ENCODE data around the gene CC2D1A.

Gene CC2D1A

DNA sequence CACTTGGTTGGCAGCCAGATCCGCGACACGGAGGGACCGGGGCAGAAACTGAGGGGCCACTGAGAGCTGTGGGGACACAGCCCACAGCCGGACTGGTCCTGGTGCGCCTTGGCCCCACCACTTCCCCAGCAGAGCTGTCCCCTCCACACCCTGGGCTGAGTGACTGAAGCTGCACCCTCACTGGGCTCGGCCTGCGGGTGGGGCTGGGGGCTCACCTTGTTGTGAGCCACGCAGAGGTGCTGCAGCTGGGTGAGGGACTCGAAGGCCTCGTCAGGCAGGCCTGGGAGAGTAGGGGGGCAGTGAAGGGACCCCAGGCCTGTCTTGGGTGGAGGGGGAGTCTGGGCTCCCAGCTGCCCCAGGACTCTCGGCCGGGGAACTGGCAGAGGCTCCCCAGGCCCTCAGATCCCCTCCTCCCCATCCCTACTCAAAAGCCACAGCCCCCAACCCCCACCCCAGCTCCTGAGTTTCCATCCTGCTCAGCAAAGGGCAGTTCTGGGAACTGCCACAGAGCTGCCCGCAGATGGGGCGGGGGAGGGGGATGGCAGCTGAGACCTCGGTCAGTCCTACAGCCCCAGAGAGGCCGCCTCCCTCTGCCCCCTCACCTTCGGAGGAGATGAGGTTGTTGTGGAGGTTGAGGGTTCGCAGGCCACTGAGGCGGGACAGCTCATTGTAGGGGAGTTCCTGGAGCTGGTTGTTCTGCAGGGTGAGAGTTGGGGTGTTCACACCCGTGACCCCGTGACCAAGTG lies 29.9 kb downstream of the CC2D1A start:
- DNase-seq (ENCODE audit: low read depth, low spot score): peak; percentile 73

DNA sequence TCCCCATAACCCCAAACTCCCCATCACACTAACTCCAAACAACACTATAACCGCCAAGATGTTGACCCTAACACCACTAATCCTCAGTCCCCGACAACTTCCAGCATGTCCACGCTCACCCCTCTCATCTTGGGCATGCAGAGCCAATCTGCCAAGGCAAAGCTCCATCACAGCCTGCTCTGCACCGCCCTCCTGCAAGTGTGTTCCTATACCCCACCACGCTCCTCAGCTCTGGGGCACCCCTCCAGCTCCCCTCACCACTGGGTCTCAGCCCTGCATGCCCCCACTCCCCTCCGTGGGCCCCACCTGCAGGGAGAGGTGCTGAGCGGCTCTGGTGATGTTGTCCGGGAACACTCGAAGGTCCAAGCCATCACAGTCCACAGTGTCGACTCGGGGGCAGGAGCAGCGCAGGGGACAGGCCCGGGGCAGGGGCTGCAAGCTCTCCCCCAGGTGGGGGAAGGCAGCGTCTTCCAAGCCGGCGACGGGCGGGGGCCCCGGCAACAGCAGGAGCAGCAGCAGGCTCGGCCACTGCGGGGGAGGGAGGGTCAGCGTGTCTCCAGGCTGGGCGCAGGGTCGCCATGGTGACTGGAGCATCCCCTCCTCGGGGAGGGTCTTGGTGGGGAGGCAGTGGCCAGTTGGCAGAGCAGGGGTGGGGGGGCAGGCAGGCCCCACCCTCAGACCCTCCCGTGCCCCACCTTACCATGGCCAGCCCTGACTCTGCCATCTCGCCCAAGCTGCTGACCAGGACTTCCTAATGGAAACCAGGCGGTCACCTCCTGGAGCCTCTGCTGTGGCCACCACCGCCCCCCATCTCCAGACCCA lies 31.7 kb downstream of the CC2D1A start:
- DNase-seq (ENCODE audit: low read depth, low spot score): peak; percentile 62

DNA sequence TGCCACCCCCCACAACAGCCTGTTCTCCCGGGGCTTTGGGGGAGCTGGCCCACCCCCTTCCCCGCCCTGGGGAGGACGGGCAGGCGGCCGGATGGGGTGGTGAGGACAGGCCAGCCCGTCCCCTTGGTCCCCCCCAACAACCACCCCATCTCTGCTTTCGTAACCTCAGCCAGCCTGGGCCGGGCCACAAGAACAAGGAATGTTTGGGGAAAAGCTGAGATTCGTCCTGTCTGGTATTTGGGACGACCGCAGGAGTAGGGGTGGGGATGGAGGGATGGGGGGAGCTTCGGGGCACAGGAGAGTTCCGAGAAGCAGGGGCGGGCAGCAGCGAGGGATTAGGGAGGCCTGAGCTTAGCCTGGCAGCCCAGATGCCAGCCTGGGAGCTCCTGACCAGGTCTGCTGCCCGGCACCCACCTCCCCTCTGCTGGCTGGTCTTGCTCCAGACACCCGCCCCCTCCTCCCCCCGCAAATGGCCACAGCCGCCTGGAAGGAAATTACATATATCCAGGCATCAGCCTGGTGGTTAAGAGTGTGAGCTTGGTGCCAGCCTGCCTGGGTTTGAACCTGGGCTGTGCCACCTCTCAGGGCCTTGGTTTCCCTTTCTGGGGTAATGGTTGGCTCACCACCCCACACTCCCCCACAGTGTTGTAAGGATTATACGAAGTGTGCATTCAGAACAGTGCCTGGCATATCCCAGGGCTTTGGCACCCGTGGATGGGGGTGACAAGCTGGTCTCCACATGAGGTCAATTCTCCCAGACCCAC lies 32.5 kb downstream of the CC2D1A start, which contains the start of gene PODNL1:
Gene PODNL1 (minus strand): TSS at position 117 of the 764 bp plus-strand sequence. CDS start 236 bp downstream, outside the sequence.
- DNase-seq (ENCODE audit: low read depth, low spot score): peak; percentile 93

DNA sequence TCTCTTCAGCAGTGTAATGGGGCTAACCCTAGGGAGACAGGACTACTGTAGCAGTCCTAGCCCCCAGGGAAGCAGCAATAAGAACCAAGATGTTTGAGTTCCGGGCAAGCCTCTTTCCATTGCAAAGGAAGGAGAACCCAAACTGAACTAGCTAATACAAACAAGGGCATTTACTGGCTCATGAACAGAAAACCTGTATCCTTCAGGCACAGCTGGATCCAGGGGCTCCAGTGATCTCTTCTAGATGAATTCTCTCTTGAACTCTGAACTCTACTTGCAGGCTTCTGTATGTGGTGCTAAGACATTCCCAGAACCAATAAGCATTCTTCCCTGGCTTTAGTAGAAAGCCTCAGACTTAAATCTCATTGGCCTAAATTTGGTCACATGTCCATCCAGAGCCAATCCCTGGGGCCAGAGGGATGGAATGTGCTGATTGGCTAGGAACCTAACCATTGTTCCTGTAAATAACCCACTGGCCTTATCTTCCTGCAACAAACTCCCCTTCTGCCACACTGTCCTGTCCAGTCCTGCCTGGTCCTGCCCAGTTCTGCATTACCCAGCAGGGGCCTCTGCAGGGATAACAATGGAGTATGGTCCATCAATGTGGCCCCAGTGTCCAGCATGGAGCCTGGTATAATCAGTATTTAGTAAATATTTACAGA lies 36.2 kb downstream of the CC2D1A start:
- DNase-seq (ENCODE audit: low read depth, low spot score): no peak

DNA sequence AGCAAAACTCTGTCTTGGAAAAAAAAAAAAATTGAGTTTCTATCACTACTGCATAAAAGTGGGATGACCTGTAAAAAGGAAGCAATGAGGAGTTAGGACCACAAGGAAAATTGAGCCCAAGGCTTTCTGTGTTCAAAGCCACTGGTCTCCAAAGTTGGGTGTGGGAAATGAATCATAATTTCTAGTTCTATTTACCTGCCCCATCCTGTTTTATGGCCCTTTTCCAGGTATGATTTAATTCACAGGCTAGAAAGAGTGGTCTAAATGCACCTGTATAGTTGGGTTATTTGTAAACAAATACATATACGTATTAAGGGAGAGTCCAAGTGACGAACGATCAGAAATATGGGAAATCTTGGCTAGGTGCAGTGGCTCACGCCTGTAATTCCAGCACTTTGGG lies 40.4 kb downstream of the CC2D1A start:
- no peak for DNase-seq (ENCODE audit: low read depth, low spot score)

DNA sequence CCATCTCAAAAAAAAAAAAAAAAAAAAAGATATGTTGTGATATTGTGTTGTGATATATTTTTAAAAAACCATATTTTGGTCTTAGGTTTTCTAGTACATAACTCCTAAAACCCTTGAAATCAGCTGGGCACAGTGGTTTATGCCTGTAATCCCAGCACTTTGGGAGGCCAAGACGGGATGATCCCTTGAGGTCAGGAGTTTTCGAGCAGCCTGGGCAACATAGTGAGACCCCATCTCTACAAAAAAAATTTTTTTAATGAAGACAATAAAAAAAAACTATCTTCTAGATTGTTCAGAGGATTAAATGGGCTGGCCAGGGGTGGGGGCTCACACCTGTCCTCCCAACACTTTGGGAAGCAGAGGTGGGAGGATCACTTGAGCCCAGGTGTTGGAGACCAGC lies 45.0 kb downstream of the CC2D1A start:
- no peak for DNase-seq (ENCODE audit: low read depth, low spot score)

DNA sequence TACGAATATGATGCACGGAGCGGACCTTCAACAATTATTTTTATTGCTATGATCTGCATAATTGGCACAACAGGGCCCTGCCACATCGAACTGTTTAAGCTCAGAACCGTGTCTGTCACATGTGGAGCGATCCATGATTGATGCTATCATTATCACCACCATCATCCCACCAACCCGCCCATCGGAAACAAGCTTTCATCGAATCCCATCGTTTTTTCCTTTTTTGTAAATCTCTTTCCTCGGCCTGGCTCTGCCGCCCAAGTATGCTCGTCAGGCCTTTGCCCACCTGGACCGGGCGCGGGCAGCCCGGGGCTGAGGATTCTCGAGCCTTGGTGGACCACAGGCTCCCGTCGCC lies 45.8 kb downstream of the CC2D1A start:
- no peak for DNase-seq (ENCODE audit: low read depth, low spot score)

DNA sequence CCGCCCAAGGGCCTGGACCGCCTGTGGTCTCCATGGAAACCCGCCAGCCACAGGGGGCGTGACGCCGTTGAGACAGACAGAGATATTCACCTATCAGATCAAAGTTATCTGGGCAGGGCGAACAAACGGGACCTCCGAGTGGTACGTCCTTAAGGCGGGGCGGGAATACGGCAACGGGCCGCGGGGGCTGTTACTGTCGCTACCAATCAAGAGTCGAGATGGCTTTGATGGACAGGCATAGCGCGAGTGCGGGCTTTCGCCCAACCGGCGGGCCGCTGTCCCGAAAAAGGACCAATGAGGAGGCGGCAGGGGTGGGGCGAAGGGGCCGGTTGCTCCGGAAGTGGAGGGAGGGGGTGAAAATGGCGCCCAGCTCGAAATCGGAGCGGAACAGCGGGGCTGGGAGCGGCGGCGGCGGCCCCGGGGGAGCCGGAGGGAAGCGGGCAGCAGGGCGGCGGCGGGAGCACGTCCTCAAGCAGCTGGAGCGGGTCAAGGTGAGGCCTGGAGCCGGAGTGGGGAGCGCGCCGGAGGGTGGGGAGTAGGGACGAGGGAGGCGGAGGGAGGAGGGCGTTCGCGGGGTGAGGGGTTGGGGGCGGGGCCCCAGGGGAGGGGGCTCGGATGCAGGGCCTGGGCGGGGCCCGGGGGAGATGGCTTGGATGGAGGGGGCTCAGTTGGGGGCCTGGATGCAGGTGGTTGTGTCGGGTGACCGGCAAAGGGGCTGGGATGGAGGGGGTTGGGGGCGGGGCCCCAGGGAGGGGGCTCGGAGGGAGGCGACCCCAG lies 46.3 kb downstream of the CC2D1A start, which contains the start of gene DCAF15:
Gene DCAF15 (plus strand): TSS at position 356 of the 777 bp plus-strand sequence. CDS start 4 bp downstream, at position 360.
- DNase-seq (ENCODE audit: low read depth, low spot score): peak; percentile 100

DNA sequence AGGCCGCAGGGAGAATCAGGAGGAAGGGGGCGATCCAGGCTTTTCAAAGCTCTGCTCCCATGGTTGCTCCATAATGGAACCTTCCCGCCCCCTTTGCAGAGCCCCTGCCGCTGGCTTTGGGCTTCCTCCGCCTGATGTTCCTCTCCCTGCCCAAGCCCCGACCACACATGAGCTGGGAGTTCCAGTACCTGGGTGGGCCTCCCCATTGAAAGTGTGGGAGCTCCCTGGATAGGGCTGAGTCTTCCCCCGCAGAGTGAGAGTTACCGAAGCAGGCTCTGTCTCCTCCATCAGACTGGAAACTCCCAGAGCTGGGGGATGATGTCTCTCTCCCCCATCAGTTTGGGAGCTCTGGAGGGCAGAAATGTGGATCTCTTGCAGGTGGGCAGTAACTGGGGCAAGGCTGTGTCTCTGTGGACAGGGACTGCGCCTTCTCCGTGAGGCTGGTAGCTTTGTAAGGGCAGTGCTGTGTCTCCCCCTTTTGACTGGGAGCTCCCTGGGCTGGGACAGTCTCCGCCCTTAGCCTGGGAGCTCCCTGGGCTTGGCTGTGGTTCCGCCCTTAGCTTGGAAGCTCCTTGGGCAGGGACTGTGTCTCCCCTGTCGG lies 47.0 kb downstream of the CC2D1A start:
- DNase-seq (ENCODE audit: low read depth, low spot score): peak; percentile 65

DNA sequence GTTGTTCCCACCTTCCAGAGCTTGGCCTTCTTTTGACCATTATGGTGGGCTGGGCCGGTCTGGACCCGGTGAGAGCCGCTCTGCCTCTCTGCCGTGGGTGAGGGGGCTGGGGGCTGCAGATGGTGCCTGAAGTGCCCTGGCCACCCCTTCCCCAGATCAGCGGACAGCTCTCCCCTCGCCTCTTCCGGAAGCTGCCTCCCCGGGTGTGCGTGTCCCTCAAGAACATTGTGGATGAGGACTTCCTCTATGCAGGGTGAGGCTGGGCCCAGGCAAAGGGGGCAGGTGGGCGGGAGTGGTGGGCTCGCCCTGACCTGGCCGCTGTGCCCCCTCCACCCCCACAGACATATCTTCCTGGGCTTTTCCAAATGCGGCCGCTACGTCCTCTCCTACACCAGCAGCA lies 48.2 kb downstream of the CC2D1A start:
- DNase-seq (ENCODE audit: low read depth, low spot score): no peak

DNA sequence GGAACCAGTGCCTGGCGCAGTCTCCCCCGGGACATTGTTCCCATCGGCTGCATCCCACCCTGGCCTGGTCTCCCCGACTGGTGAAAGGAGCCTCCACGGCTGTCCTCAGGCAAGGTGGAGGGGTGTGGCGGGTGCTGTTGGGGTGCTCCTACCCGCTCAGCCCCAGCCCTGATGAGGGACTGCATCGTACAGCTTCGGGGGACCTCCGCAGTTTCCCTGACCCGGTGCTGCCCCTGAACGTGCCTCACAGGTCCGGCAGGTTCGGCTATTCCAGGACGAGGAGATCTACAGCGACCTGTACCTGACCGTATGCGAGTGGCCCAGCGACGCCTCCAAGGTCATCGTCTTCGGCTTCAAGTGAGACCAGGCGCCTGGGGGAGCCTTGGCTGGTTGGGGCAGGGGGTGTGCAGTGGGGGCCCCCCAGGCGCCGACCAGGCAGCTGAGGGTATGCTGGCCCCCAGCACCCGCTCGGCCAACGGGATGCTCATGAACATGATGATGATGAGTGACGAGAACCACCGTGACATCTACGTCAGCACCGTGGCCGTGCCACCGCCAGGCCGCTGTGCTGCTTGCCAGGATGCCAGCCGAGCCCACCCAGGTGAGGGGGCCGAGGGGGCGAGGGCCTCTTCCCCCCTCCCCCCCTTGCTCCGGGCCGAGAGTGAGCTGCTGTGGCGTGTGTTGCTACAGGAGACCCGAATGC lies 49.8 kb downstream of the CC2D1A start:
- no peak for DNase-seq (ENCODE audit: low read depth, low spot score)

DNA sequence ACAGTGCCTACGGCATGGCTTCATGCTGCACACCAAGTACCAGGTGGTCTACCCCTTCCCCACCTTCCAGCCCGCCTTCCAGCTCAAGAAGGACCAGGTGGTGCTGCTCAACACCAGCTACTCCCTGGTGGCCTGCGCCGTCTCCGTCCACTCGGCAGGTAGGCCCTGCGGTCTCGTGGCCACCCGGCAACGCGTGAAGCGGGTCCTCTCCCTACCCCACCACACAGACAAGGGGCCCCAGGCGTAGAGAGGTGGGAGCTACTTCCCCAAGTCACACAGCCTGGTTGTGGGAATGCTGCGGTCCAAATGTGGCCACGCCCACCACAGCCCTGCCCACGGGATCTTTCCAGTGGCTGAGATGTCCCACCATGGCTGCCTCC lies 50.4 kb downstream of the CC2D1A start:
- no peak for DNase-seq (ENCODE audit: low read depth, low spot score)

DNA sequence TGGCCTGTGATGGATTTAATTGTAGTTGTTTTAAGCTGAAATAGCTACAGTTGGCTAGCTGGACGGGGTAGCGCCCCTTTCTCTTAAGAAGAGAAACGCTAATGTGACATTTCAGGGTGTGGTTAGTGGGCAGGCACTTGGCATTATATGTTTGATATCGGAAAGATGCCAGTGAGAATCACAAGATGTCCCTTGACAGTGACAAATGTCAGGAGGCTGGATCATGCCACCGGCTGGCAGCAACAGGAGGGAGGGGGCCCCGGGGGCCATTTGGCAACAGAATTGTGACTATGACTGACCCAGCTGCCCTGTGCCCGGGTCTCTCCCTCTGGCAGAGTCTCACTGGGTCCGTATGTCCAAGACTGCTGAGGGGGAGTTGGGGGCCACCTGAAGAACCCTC lies 51.0 kb downstream of the CC2D1A start:
- DNase-seq (ENCODE audit: low read depth, low spot score): no peak

DNA sequence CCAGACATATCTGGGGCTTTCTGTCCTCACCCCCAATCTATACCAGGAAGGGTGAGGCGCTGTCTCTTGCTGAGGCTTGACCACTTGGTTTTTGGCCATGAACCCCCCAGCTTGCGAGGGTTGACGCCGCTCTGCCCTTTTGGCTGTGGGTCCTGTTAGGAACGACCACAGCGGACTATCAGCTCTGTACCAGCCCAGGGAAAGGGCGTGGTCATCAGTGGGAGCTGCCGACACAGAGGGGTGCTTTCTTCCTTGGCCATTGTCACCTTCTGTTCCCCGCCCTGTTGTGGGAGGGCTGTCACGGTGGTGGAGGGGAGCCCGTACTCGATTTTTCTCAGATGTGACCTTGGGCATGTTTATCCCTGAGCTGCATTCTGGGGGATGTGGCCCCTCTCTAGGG lies 52.0 kb downstream of the CC2D1A start:
- DNase-seq (ENCODE audit: low read depth, low spot score): no peak

DNA sequence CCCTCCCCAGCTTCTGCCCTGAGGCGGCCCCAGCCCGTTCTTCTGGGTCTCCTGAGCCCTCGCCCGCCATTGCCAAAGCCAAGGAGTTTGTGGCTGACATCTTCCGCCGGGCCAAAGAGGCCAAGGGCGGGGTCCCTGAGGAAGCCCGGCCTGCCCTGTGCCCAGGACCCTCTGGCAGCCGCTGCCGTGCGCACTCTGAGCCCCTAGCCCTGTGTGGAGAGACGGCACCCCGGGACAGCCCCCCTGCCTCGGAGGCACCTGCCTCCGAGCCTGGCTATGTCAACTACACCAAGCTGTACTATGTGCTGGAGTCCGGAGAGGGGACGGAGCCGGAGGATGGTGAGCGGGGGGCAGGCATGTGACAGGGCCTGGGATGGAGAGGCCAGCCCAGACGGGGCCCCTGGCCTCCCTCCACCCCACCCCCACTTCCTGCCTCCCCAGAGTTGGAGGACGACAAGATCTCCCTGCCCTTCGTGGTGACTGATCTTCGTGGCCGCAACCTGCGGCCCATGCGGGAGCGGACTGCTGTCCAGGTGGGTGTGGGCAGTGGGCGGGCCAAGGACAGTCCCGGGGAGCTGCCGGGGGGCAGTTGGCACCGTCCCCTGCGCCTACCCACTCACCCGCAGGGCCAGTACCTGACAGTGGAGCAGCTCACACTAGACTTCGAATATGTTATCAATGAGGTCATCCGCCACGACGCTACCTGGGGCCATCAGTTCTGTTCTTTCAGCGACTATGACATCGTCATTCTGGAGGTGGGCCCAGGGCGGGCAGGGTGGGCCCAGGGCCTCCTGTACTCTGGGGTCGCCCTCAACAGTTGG lies 53.4 kb downstream of the CC2D1A start:
- DNase-seq (ENCODE audit: low read depth, low spot score): no peak

DNA sequence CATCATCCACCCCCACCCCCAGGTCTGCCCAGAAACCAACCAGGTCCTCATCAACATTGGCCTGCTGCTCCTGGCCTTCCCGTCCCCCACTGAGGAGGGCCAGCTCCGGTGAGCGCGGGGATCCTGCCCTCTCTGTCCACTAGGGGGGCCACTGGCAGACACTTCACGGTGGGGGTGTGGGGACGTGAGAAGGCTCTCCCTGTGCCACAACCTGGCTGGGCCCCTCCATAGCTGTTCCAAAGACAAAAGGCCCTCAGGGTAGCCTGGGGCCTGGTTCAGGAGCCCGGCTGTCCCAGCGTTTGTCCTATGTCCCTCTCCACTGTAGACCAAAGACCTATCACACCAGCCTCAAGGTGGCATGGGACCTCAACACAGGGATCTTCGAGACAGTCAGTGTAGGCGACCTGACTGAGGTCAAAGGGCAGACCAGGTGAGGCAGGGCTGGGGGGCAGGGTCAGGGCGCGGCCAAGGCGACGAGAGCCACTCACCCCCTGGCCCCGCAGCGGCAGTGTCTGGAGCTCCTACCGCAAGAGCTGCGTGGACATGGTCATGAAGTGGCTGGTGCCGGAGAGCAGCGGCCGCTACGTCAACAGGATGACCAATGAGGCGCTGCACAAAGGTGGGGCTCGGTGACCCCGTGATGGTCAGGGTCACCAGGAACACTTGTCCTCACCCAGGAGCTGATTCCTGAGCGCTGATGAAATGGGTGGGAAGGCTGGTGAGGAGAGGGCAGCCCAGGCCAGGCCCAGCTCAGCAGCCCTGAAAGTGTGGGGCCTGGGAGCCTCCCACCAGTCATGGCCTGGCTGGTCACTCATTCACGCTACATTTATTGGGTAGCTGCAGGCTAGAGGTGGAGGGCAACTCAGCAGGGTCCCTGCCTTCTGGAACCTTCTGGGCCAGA lies 54.2 kb downstream of the CC2D1A start:
- no peak for DNase-seq (ENCODE audit: low read depth, low spot score)

DNA sequence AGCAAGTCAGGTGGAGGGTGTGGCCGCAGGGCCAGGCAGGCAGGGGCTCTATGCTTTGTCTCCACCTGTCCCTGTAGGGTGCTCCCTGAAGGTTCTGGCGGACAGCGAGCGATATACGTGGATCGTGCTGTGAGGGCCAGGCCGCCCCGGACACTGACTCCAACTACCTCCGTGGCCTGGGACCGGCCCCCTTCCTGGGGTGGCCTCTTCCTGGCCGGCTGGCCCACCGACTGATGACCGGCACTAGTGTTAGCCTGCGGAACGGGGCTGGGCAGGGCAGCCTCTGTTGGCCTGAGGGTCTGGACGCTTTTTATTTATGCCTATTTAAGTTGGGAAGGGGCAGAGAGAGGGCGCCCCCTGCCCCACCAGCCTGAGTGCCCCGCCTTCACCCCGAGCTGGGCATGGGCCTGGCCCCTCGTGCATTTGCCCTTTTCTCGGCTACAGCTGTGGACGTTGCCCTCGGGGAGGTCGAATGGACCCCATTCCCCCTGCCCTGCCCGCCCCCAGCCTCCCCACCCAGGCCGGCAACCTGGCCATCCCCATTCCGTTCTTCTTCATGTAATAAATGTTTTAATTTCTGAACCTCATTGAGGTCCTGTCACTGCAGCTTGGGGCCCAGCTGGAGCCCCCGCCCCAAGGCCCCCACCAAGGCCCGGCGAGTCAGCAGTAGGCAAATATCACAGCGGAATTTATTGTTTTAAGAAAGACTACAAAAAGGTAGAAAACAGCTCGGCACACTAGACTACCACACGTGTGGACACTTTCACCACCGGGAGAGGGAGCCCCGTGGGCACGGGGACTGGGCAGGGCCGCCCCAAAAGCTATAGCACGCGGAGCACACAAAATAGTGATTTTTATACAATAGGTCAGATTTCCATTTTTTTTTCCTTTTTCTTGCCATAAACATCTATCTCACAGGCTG lies 55.1 kb downstream of the CC2D1A start:
- no peak for DNase-seq (ENCODE audit: low read depth, low spot score)
